RWPE2 (cell line): ENCODE results near the gene CCNE1.

Experiments
- ATAC-seq: fragments of 200-7000 bp; cut with Tn5 transposase; 3 replicates; pipeline ENCODE4 v1.9.1; 2021; ENCODE audit warnings: low read depth
- DNase-seq: peaks from one replicate; pipeline ENCODE4 v3.0.0-alpha.2; 2020; ENCODE audit warnings: low spot score
- H3K27ac ChIP-seq: fragments of 450-650 bp; 2 replicates; pipeline ENCODE4 v1.5.1; 2017; ENCODE audit warnings: mild to moderate bottlenecking; ENCODE audit not compliant: poor library complexity, severe bottlenecking
- H3K27me3 ChIP-seq: fragments of 250-450 bp; sonication (Bioruptor Pico); 2 replicates; pipeline ENCODE4 v1.5.1; 2021; ENCODE audit warnings: mild to moderate bottlenecking, moderate library complexity; ENCODE audit not compliant: insufficient read depth, poor library complexity, severe bottlenecking
- H3K36me3 ChIP-seq: fragments of 250-450 bp; sonication (Bioruptor Pico); 2 replicates; pipeline ENCODE4 v1.5.1; 2020; ENCODE audit warnings: low read depth, mild to moderate bottlenecking, moderate library complexity
- H3K4me1 ChIP-seq: fragments of 250-450 bp; sonication (Bioruptor Pico); 2 replicates; pipeline ENCODE4 v1.5.1; 2021; ENCODE audit warnings: mild to moderate bottlenecking, moderate library complexity; ENCODE audit not compliant: insufficient read depth, poor library complexity, severe bottlenecking
- H3K4me3 ChIP-seq: fragments of 250-450 bp; sonication (Bioruptor Pico); 2 replicates; pipeline ENCODE4 v1.5.1; 2021; ENCODE audit warnings: mild to moderate bottlenecking, moderate library complexity; ENCODE audit not compliant: severe bottlenecking
- H3K9me3 ChIP-seq: fragments of 250-450 bp; sonication (Bioruptor Pico); 2 replicates; pipeline ENCODE4 v1.5.1; 2021; ENCODE audit warnings: mild to moderate bottlenecking, moderate library complexity; ENCODE audit not compliant: severe bottlenecking
- TF ChIP-seq, protein P1 (sequence below): fragments of 450-650 bp; IDR thresholded peaks from one replicate; pipeline ENCODE4 v1.5.1; 2017; ENCODE audit warnings: mild to moderate bottlenecking, moderate library complexity; ENCODE audit not compliant: poor library complexity, severe bottlenecking

CCNE1 gene

GRCh38 chr19:29773141-29773540 lies 38.6 kb upstream of the CCNE1 start:
- H3K4me1 ChIP-seq, result no peaks in the 10 kb centered on the region
- H3K27ac ChIP-seq, result no peak overlapping the region
- ATAC-seq (no peak), DNase-seq (no peak)
- no peaks in the 10 kb centered on the region for H3K9me3 ChIP-seq
- TF ChIP-seq, protein P1, sequence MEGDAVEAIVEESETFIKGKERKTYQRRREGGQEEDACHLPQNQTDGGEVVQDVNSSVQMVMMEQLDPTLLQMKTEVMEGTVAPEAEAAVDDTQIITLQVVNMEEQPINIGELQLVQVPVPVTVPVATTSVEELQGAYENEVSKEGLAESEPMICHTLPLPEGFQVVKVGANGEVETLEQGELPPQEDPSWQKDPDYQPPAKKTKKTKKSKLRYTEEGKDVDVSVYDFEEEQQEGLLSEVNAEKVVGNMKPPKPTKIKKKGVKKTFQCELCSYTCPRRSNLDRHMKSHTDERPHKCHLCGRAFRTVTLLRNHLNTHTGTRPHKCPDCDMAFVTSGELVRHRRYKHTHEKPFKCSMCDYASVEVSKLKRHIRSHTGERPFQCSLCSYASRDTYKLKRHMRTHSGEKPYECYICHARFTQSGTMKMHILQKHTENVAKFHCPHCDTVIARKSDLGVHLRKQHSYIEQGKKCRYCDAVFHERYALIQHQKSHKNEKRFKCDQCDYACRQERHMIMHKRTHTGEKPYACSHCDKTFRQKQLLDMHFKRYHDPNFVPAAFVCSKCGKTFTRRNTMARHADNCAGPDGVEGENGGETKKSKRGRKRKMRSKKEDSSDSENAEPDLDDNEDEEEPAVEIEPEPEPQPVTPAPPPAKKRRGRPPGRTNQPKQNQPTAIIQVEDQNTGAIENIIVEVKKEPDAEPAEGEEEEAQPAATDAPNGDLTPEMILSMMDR, result no peak
- no peak overlapping the region for H3K4me3 ChIP-seq
- no peaks in the 10 kb centered on the region for H3K36me3 ChIP-seq
- H3K27me3 ChIP-seq, result no peaks in the 10 kb centered on the region

DNA sequence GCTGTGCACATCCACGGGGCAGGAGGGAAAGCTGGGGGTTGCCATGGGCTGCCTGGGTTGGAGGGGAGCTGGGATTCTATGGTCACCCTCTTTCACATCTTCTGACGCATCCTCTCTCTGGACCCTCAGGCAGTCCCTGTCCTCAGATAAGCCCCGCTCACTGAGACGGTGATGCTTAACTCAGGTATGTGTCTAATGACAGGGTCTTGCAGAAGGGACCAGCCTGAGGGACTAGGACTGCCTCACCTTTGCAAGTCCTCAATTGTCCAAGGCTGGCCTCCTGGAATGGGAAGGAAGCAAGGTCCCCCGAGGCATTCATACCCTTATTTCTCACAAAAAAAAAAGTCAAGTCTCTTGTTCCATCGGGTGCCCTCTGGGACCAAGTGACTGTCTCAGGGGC lies 37.7 kb upstream of the CCNE1 start:
- H3K27ac ChIP-seq, result no peak overlapping the region
- DNase-seq, result no peak
- TF ChIP-seq, protein P1, result no peak
- no peaks in the 10 kb centered on the region for H3K4me1 ChIP-seq
- ATAC-seq, result no peak
- no peaks in the 10 kb centered on the region for H3K27me3 ChIP-seq
- no peaks in the 10 kb centered on the region for H3K9me3 ChIP-seq
- H3K4me3 ChIP-seq, result no peak overlapping the region
- H3K36me3 ChIP-seq, result no peaks in the 10 kb centered on the region

DNA sequence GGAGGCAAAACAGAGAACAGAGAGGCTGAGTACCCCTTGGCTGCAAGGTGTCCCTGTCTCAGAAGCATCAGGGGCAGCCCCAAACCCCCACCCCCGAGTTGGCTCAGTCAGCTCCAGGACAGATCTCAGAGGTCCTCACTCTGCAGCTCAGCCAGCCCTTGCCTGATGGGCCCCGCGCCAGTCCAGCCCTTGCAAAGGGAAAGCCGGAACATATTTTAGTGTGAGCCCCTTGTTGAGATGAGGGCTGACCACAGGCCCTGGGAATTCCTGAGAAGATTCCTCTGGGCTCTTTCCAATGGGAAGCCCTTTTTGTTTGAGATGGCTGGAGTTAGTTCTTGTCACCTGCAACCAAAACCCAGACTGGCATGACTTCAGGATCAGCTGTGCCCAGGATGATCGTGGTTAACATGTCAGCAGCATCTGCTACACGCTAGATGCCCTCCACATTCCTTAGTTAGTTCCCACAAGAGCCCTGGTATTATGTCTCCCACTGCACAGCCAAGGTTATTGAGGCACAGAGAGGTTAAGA lies 33.9 kb upstream of the CCNE1 start:
- Histone ChIP-seq H3K27ac (no peak overlapping the region), H3K4me3 (no peak overlapping the region), H3K4me1 (no peaks in the 10 kb centered on the region), H3K36me3 (no peaks in the 10 kb centered on the region), H3K9me3 (no peaks in the 10 kb centered on the region), H3K27me3 (no peaks in the 10 kb centered on the region)
- DNase-seq (no peak), ATAC-seq (no peak)
- TF ChIP-seq, protein P1, result no peak

DNA sequence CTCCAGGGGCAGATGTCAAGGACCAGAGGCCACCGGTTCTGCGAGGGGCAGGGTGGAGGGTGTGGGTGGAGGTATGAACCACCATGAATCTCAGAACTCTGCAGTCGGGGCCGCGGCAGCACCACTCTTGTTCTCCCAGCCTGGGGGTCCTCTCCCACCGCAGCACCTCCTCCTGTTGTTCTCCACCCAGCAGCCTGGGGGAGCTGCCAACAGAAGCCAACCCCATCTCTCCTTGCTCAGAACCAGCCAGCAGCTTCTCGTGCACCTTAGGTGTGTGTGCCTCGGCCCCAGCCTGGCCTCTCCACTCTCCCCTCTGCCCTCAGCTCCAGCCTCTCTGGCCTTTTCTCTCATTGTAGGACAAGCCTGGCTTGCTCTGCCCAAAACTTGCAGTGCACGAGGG lies 31.9 kb upstream of the CCNE1 start:
- H3K9me3 ChIP-seq, result no peaks in the 10 kb centered on the region
- no peaks in the 10 kb centered on the region for H3K4me1 ChIP-seq
- H3K4me3 ChIP-seq, result no peak overlapping the region
- H3K27me3 ChIP-seq, result no peaks in the 10 kb centered on the region
- ATAC-seq (no peak), DNase-seq (no peak)
- no peaks in the 10 kb centered on the region for H3K36me3 ChIP-seq
- TF ChIP-seq, protein P1, result no peak
- H3K27ac ChIP-seq, result no peak overlapping the region

DNA sequence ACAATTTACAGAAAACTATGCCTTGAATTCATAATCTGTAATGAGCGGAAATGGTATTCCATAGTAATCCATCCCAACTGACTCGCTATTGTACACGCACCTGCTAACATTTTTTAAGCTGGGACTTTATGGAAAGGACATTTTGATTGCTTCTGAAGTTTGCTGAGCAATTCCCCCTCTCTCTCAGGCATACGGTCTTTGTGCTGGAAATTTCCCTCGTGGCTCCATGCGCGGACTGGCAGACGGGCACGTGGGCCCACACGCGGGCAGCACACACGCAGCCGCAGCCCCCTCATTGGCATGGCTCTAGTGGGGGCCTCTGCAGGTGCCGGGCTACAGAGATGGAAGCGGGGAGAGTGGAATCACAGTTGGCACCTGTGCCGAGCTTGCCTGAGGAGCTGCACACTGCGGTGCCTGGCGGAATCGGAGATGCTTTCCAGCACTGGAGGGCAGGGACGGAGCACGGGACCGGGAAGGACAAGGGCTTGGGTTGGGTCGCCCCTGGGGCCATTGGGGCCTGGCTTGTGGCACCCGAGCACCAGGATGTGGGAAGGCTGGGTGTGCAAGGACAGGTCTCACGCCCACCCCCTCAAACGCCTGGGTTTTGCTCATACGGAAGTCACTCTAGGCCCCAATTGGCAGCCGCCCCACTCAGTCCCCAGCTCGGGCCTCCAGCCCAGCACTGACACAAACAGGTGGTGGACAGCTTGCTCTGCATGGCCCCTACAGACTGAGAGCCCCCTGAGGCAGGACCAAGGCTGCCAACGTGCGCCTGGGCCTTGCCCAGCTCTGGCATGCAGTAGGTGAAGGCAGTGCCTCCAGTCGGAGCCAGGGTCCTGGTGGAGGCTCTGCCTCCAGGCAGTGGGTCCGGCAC lies 30.2 kb upstream of the CCNE1 start:
- no peak for DNase-seq
- ATAC-seq, result no peak
- Histone ChIP-seq H3K27ac (no peak overlapping the region), H3K4me3 (no peak overlapping the region), H3K36me3 (no peaks in the 10 kb centered on the region), H3K4me1 (no peaks in the 10 kb centered on the region), H3K9me3 (no peaks in the 10 kb centered on the region), H3K27me3 (no peaks in the 10 kb centered on the region)
- TF ChIP-seq, protein P1, result no peak
